T1000 (cell line): Measurements from ENCODE around the gene XRN2.
"Not testable (repeated sequence)": the region's sequence is repeated elsewhere in the genome, so short reads cannot be mapped to it uniquely, and the experiment has no call there.

Source experiments
- DNase-seq: peaks from one replicate; lab custom pipeline; 2025; ENCODE audit warnings: mixed read lengths; lab: John Stamatoyannopoulos, UW

The XRN2 gene

DNA sequence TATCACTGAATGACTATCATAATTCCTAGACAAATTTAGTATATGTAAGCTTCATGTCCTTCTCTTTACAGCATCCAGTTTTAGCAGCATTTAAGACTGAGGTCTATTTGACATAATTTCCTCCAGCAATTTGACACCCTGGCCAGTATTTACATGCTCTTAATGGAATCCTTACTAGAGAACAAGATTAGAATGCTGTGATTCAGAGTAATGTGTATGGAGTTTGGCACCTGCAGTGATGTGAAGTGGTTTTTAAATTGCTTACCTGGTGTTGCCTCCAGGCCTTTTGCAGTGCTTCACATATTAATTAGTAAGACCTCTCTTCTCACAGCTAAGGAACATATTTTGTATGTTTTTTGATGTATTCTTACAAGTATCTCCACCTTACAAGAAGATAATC lies 84.4 kb downstream of the XRN2 start:
- no peak for DNase-seq

DNA sequence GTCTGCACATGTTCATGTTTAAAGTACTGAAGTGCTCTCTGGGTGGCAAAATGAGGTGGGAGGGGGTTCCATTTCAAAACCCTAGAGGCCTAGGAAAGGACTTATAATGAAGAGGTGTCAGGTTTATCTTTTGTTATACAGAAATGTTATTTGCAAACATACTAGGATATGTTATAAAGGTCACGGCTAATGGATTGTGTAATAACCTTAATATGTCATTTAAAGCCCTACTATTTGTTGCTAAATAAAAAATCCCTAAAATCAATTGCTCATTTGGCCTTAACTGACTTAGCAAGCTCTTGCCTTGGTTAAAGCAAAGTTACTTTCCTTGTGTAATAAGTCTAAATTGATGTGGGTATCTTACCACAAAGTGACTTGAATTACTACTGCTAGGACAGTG lies 85.4 kb downstream of the XRN2 start:
- DNase-seq: no peak

DNA sequence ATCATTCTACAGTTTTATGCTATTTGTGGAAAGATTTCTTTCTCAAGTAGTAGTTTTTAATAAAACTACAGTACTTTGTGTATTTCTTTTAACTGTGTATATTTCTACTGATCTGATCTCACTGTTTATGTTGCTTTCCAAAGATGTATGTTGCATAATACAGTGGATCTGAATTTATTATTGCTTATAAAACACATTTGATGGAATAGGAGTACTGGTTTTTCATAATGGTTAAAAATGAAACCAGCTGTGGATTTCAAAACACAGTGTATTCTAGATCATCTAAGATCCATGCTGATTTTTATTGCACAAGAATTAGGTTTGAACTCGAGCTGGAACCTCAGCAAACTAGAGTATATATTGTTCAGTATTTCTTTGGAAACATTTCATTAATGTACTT lies 86.2 kb downstream of the XRN2 start:
- no peak for DNase-seq

DNA sequence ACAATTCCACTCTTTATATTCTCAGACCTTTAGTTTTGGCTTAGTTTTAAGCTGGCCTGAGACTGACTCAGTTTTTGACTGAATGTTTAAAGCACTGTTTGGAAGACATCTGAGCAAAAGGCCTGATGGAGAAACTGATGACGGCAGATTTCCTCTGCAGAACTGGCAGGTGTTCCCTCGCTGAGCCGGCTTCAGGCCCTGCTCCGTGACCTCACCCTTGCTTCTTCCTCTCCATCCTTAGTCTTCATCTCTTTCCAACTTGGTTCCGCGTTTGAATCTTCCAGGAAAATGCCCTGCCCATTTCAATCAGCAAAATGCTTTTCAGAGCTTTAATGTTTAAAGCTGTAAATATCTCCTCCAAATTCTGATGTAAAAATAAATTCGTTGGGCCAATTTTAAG lies 87.6 kb downstream of the XRN2 start:
- no peak for DNase-seq

DNA sequence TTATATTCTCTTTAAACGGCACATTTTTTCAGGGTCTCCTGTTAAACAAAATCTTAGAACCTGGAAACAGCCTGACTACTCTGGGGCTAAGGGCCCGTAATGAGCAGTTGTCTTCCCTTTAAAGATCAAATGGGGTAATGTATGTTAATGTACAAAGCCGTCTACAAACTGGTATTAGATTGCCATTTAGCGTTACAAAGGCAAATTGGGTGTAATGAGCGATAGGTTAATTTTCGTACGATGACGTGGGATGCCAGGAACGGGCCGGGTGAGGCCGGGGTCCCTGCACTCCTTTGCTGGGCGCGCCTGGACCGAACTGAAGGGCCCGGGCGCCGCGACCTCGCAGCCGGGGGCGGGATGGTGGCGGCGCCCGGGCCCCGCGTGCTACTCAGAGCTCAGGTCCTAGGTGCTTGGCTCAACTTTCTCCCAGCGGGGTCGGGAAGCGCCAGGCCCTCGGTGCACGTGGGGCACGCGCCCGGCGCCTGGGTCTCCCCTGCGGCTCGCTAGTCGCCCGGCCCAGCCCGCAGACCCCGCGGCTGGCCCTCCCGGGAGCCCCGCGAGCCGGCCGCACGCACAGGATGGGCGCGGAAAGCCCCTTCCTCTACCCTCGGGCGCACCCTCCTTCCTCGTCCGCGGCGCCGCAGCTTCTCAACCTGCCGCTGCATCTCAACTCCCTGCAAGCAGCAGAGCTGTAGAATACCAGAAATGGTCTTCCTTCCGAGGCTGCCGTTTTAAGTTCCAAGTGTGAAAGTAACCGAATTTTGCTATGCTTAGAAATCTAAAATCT lies 88.2 kb downstream of the XRN2 start:
- no peak for DNase-seq

DNA sequence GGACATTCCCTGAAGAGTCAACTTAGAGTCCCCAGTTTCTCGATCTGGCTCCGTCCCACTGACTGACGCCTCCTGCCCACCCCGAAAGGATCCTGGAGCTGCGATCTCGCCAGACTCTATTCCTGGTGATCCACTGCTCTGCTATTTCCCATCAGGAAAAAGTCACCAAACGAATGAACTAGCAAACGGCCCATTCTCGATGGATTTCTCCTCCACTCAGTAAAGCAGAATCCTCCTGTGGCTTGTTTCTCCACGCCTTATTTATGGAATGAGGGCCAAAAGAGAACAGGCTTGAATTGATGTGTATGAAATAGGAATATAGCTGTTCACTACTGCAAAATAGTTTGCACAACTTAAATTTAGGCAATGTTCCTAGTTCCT lies 88.8 kb downstream of the XRN2 start:
- DNase-seq: no peak

DNA sequence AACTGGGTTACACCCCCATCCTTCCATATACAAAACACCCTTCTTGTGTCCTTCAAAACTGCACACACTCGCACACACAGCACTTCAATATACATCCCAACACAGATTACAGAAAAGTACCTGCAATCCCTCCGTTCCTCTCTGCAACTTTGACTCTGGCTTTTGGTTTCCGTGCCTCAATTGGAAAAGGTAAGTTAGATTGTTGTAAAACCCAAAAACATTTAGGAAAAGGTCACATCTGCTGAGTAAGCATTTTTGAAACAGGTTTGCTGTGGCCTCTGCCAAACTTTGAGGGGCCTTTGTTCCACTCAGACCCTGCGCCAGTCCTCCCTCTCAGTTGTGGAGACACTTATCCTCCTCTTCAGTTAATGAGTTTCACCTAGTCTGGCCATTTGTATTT lies 90.0 kb downstream of the XRN2 start:
- DNase-seq: no peak

DNA sequence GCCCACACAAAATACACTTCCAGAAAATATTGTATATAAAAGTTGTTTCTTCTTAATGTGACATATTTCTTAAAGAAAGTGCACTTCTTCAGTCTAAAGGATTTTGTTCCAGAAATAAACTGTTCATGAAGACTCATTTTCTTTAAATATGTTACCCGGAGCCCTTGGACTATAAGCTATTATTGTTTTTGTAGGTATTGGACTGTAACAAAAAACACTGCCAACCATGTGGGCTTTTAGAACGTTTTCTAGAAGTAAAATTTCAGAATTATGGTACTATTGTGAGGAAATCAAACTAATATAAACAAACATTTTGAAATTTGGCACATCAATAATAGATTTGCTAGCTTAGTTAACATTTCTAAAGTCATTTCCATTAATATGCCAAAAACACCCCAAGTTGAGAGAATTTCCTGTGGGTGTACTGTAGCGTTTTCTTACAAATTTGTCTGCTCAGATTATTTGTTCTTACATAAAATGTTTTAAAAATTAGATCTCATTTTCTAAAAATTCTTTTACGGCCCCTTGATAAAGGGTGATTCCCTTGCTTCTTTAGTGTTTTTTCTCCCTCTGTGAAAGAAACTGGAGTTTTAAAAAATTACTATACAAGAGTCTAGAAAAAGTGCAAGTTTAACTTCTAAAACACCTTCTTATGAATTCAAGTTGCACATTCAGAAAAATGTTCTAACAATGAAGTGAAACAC lies 90.8 kb downstream of the XRN2 start:
- no peak for DNase-seq

DNA sequence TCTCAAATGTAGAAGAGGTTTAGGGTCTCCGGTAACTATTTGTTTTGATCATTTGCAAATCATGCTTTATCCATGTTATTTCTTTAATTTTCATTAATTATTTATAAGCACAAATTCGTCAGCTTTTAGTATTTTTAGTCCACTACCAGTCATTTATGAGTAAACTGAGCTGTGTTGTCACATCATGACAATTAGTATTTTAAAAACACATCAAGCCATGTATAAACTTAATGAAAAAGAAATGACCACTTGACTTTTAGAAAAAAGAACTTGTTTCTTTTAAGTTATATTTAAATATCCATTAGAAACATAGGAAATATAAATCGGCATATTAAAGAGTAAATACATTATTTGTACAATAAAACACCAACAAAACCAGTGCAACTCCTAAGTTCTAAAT lies 91.4 kb downstream of the XRN2 start:
- DNase-seq: no peak

DNA sequence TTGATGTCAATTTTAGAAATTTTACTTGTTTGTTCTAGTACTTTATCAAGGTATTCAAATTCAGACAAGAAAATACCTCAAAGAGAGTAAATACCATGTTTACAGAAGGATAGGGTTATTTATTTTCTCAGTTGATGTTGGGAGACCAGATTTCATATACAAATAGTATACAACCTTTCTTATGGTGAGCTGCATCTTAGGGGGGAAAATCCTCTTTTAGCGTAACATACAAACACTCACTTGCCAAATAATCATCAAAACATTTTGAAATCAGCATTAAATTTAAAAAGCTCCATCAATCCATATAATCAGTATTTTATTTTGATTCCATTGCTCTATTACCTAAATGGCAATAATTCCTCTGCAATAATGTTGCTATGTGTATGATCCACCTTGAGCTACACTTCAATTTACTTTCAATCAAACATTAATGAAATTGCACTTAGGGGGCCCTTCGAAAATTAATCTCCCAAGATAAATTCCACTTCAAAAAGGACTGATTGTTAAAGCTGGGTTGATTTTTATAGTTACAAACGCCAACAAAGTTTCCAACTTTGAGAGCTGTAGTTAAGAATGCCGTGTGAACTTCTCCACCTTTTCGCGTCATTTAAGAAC lies 92.0 kb downstream of the XRN2 start:
- no peak for DNase-seq

DNA sequence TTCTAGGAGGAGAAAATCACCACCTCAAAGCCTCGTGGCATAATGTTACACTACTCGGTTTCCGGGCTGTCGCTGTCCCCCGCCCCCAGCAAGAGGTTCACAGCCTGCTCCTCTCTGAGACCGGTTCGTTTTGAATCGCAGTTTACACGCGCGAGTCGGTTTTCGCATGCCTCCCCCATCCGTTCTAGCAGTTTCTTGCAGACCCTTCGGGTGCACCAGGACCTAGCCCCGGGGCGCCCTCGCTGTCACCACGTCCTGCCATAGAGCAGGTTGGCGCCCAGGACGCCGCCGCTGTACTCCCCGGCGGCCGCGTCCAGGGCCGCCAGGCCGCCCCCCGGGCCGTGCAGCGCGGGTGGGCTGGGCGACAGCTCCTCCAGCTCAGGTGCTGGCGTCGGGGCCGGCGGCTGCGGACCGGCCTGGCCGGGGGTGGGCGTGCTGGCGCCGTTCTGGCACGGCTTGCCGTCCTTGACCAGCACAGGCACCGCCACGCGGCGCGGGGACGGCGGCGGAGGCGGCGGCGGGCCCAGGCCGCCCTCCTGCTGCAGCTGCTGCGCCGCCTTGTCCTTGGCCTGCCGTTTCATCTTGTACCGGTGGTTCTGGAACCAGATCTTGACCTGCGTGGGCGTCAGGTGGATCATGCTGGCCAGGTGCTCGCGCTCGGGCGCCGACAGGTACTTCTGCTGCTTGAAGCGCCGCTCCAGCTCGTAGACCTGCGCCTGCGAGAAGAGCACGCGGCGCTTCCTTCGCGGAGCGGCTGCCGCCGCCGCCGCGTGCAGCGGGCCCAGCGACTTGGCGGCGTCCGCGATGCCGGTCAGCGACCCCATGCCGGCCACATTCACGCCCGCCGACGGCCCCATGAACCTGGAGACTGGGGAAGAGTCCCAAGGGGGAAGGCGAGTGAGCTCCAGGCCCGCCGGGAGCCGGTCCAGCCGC lies 92.8 kb downstream of the XRN2 start:
- no peak for DNase-seq

DNA sequence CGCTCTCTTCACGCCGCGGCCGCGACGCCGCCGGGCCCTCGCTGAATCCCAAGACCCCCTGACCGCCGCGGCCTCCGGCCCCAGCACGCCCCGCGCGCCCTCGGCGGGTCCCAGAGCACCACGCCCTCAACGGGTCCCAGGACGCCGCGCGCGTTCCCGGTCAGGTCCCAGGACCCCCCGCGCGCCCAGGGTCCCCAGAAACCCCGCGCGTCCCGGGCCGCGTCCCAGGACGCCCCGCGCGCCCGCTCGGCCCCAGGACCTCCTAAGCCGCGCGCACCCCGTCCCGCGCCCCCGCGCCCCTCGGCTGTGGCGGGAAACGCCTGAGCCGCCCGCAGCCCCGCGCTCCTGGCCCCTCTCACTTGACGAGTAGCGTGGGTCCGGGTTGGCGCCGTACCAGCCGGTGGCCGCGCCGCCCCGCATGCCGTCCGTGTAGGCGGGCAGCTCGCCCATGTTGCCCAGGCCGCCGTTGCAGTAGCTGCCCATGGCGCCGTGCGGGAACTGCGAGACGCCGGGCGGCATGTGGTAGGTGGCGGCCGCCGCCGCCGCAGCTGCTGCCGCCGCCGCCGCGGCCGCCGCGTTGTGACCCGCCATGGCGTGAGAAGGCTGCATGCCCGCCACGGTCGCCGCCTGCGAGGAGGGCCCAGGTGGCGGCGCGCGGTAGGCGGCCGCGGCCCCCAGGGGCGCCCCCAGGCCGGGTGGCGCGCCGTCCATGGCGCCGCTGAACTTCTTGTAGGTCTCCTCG lies 93.6 kb downstream of the XRN2 start:
- DNase-seq: no peak

DNA sequence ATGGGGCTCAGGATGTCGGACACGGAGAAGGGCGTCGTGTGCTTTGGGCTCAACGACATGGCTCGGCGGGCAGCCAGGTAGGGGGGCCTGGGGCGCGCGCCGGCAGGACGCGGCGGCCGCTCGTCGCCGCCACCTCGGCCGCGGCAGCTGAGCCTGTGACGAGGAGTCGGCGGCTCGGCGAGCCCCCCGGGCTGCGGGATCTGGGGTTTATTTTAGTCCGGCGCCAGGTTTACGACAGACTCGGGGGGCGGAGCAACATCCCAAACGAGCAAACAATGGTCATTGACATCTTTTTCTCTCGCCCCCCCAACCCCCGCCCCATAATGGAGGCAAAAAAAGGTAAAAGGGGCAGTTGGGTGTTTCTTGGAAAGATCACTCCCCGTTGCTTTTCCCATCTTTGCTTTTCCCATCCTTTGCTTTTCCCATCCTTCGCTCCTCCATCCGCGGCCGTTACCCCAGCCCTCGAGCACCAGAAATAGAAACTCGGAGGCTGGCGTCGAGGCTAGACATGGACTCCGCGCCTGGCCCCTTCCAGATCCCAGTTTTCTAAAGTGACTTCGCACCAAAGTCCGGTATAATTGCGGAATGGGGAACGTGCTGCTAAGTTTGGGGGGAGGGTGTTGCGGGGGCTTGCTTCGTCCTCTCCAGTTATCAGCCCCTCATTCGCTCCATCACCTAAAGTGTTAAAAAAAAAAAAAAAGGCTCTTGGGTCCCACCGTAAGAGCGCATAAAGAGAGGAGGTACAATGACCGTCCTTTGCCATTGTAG lies 94.4 kb downstream of the XRN2 start, which contains the start of gene NKX2-4:
NKX2-4 (minus strand) TSS at position 186 of the 768 bp plus-strand sequence; CDS start at position 59, 127 bp downstream.
- DNase-seq: no peak

DNA sequence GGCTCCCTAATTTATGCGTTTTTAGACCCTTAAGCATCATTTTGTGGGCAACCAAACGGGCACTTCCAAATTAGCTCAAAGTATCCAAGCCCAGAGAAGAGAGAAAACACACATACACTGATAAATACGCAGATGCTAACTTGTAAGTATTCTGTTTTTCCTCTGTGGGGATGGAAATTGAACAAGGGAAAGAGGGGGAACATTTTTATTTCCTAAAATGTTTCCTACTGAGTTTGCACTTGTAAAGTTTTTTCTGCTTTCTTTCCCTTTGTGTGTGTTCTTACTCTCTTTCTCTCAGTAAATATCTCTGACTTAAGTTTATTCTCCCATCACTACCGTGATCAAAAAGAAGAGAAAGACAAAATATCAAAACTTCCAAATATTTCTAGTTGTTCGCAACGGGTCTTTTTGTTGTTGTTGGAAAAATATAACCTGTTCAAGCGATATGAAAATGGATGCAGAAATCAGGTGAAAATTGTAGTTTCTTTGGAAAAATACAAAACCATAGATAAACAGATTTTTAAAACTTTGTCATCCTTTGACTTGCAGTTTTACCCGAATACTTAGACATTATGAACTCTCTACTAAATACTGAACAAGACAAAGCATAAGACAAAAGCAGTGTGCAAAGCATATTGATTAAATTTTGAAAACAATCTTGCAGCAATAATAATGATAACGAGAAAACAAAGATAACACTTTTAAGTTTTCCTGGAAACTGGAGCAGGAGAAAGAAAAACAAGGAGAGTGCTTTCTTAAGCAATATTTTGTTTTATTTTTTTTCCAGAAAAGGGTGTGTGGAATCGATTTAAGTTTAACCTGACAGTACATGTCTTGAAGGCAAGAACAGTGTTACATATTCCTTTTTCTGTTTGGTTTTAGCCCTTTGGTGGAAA lies 95.2 kb downstream of the XRN2 start:
- no peak for DNase-seq

DNA sequence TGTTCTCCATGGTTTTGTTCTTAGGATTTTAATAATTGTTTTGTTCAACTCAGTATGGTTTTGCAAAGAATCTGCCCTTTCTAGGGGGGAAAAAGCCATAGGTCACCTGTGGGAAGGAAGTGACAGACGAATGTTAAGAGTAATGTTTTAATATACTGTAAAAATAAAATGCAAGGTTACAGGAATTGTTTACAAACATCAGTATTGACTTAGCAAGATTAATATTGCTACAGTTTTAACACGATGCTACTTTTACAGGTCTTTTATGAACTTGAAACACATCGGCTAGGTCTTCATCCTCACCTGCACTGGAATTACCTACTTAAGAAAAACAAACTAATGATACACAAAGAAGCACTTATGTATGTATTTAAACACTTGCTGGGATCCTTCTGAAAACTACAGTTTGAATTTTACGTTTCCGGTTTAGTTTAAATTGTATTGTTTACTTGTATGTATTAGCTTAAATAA lies 95.9 kb downstream of the XRN2 start:
- DNase-seq: no peak

DNA sequence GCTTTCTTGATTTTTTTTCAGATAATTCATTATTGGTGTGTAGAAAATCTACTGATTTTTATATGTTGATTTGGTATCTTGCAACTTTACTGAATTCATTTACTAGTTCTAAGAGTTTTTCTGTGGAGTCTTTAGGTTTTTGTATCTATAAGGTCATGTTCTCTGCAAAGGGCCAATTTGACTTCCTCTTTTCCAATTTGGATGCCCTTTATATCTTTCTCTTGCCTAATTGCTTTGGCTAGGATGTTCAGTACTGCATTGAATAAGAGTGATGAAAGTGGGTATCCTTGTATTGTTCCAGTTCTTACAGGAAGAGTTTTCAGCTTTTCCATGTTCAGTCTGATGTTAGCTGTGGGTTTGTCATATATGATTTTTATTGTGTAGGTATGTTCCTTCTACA lies 108.6 kb downstream of the XRN2 start:
- no peak for DNase-seq

DNA sequence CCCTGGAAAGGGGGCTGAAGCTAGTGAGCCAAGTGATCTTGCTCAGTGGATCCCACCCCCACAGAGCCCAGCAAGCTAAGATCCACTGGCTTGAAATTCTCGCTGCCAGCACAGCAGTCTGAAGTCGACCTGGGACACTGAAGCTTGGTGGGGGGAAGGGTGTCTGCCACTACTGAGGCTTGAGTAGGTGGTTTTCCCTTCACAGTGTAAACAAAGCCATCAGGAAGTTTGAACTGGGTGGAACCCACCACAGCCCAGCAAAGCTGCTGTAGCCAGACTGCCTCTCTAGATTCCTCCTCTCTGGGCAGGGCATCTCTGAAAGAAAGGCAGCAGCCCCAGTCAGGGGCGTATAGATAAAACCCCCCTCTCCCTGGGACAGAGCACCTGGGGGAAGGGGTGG lies 110.9 kb downstream of the XRN2 start:
- DNase-seq: not testable (repeated sequence)

DNA sequence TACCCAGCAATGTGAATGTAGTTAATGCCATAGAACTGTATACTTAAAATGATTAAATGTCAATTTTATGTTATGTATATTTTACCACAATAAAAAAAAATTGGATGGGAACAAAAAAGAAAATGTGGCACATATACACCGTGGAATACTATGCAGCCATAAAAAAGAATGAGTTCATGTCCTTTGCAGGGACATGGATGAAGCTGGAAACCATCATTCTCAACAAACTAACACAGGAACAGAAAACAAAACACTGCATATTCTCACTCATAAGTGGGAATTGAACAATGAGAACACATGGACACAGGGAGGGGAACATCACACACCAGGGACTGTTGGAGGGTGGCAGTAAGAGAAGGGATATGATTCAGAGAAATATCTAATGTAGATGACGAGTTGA lies 116.0 kb downstream of the XRN2 start:
- not testable (repeated sequence) for DNase-seq

DNA sequence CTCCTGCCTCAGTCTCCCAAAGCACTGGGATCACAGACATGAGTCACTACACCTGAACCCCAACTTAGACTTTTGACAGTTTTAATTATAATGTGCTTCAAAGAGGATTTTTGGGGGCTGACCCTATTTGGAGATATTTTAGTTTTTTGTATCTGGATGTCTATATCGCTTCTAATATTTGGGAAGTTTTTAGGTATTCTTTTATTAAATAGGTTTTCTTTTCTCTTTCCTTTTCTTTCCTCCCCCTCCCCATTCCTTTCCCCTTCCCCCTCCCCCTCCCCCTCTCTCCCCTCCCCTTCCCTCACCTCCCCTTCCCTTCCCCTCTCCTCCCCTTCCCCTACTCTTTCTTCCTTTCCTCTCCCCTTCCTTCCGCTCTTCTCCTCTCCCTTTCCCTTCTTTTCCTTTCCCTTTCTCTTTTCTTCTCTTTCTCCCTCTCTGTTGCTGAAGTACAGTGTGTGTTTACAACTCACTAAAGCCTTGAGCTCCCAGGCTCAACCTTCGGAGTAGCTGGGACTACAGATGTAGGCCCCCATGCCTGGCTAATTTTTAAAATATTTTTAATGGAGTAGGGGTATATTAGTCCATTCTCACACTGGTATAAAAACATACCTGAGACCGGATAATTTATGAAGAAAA lies 118.6 kb downstream of the XRN2 start:
- DNase-seq: no peak
